GM18861 (cell line): Measurements from ENCODE around the gene TRIM24.
"Not testable (repeated sequence)": the region's sequence is repeated elsewhere in the genome, so short reads cannot be mapped to it uniquely, and the experiment has no call there.

Source experiments
- ATAC-seq: cut with Tn5 transposase; IDR thresholded peaks from one replicate; pipeline ENCODE4 v1.9.1; 2021; ENCODE audit not compliant: unreplicated experiment

TRIM24 gene

DNA sequence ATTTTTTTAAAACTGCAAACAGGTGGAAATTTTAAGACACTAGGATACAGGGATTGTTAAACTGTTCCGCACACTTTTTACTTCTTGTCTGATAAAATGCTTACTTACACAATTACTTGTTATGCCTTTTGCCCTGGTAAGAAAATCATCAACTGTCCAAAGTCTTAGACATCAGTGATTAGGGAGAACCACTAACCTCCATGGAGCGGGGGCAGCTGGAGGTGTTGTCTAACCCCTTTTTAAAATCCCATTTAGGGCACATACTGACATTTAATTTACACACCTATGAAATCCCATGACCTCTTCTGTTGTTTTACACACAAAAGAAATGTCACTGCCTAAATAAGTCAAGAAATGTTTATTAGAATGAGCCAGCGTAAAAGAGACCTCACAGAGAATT lies 65.7 kb downstream of the TRIM24 start:
- ATAC-seq, result no peak

DNA sequence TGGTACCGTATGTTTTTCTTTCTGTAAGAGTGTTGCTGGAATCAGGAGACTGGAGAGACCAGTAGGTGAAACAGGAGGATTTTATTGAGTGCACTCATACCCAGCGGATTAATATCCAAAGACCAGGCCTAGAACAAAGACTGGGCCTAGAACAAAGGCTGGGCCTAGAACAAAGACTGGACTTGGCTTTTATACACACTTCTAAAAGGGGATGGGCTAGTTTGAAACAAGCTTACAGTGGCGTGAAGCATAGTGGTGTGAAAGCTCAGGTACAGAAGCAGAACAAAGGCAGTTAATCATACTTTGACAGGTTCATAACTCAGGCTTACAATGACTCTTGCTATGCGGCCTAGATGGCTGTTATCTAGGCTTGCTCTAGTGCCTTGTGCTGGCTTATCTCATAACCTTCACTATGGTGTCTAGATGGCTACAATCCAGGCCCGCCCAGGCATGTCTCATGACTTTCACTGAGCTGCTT lies 67.7 kb downstream of the TRIM24 start:
- ATAC-seq, result no peak

- ATAC-seq, result not testable (repeated sequence)
Measured at GRCh38 chr7:138536833-138537232, 76.8 kb downstream of the TRIM24 start.

DNA sequence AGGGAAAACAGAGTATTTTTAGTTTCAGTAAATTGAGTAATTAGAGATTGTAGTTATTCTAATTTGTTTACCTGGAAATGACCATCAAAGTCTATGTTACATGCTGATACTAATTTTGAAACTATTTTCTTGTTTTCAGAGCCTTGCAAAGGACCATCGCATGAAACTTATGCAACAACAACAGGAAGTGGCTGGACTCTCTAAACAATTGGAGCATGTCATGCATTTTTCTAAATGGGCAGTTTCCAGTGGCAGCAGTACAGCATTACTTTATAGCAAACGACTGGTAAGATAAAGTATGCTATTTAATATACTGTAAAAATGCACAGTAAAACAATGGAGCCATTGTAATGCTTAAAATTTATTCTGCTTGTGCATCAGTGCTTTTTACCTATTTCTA lies 78.5 kb downstream of the TRIM24 start:
- ATAC-seq, result peak; percentile 40

- ATAC-seq, result no peak
Measured at GRCh38 chr7:138538997-138539644, 79.1 kb downstream of the TRIM24 start.

DNA sequence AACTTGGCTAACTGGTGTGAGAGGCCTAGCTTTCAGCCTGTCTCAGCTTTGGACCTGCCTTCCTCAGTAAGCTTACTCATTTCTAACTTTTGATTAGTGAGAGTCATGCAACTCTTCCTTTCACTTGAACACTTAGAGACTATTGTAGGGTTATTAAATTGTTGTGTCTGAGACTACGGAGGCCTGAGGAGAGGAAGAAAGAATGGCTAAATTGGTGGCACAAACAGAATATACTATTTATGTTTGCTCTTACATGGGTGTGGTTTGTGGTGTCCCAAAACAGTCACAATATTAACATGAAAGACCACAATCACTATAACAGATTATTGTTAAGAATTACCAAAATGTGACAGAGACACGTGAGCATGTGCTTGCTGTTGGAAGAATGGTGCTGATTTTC lies 82.1 kb downstream of the TRIM24 start:
- ATAC-seq, result peak; percentile 96

GRCh38 chr7:138543739-138544138 lies 83.7 kb downstream of the TRIM24 start:
- ATAC-seq, result no peak

GRCh38 chr7:138545123-138545522 lies 85.1 kb downstream of the TRIM24 start:
- no peak for ATAC-seq

GRCh38 chr7:138546064-138546619 lies 86.1 kb downstream of the TRIM24 start:
- ATAC-seq, result no peak

- ATAC-seq, result no peak
Measured at GRCh38 chr7:138546829-138547228, 86.8 kb downstream of the TRIM24 start.

DNA sequence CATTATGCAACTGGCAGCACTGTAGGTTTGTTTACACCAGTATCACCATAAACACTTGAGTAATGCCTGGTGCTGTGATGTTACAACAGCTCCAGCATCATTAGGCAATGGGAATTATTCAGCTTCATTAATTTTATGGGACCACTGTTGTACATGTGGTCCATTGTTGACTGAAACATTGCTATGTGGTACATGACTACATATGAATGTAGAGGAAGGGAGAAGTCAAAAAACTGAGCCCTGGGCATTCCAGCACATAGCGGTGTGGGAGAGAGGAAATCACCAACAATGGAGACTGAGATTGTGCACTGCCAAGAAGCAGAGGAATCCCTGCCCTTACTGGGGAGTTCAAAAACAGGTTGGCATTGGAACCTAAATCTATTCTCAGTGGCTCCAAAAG lies 89.0 kb downstream of the TRIM24 start:
- ATAC-seq, result no peak

- no peak for ATAC-seq
Measured at GRCh38 chr7:138550337-138550736, 90.3 kb downstream of the TRIM24 start.

- ATAC-seq, result no peak
Measured at GRCh38 chr7:138551102-138551501, 91.0 kb downstream of the TRIM24 start.

GRCh38 chr7:138553805-138554204 lies 93.7 kb downstream of the TRIM24 start:
- no peak for ATAC-seq

GRCh38 chr7:138554674-138555073 lies 94.6 kb downstream of the TRIM24 start:
- no peak for ATAC-seq

DNA sequence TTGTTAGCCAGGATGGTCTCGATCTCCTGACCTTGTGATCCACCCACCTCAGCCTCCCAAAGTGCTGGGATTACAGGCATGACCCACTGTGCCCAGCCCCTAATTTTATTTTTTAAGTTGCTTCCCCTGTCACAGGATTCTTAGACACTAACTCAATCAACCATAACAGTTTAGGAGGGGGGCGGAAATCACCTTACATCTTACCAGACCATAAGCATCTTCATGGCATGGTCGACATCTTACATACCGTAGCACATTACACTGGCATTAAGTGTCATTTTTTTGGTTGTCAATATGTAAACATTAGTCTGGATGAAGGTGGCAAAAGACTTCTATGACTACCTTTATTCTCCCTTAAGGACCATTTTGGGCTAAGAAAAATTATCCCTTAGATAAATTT lies 95.6 kb downstream of the TRIM24 start:
- ATAC-seq, result no peak

DNA sequence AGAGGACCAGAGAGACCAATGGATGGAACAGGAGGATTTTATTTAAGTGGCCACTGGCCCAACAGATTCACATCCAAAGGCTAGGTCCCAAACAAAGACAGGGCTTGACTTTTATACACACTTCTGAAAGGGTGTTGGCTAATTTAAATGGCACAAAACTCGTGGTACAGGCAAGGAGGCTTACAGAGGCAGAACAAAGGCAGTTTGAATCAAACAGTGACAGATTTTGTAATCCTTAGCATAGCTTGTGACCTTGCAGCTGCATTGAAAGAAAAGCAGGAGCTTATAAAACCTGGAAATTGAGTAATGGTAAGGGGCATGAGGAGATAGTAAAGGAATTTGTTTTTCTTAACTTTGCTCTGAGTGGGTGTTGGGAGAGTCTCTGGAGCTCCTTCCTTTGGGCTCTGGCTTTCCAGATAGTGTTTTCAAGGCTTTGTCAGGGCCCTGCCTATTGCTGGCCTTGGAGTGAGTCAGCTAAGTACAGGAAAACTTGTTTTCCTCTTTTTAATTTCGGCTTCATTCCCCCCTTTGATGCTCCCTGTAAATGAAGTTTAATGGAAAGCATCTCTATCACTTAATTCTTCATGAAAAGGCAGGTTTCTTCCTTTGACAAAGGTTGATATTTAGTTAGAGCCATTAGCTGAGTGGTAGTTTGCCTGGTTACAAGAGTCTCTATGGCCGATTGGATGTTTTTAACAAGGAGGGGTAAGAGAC lies 96.9 kb downstream of the TRIM24 start:
- no peak for ATAC-seq

DNA sequence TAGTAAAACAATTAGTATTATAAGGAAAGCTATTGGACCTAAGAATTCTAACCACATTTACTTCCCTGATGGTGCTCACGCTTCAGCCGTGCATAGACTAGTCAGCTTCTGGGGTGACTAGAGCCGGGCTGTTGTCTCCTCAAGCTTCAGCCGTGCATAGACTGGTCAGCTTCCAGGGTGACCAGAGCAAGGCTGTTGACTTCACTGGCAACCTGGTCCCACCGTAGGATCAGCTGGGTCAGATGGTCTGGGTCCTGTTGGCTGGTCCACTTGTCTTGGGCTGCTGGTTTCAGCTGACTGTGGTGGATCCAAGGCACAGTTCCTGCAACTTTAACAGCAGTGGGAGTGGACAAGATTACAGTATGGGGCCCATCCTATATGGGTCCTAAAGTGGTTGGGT lies 99.4 kb downstream of the TRIM24 start:
- ATAC-seq, result no peak

DNA sequence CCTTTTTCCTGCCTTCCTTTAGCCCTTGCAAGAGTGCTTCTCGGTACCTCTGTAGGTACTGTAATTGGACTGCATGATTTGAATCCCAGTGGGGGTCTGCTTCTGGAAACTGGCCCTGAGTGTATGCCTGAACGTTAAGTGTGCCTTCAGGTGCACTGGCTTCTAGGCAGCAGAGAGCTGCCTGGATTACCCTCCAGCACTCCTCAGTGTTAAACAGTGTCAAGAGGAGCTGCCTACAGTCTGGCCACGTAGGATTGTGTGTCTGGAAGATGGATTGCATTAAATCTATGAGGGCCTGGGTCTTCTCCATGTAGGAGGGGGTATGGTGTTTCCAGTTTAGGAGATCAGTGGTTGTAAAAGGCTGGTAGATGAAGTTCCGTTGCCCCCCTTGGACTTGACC lies 103.7 kb downstream of the TRIM24 start:
- ATAC-seq, result no peak

DNA sequence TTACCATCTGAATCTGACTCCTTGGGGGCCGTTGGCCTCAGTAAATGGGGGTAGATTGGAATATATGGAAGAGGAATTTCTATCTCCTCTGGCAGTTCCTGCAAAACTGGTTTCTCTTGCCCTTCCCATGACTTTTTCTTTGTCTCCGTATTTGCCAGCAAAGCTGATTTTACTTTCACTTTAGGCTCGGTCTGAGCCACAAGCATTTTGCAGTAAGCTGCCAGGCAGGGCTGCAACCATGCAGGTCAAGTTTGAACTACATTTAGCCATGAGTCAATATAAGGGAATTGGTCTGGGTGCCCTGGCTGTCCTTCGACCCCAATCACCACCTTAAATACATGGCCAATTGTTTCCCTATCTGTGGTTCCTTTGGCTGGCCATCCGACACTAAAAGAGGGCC lies 104.3 kb downstream of the TRIM24 start:
- no peak for ATAC-seq

DNA sequence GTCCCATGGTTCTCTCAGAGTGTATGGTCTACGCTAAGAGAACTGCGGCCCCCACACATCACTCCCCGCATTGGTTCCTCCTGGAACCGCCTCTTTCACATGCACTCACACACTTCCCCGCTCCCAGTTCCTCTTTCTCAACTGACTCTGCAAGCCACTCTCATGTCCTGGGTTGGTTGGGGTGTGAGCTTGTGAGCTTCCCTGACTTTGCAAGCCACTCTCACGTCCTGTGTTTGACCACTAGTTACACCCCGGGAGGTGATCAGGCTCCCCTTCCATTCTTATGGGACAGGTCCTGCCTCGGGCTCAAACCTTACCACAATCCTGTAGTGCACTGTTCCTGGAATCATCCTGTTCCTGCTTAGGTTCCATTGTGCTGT lies 105.0 kb downstream of the TRIM24 start:
- no peak for ATAC-seq

GRCh38 chr7:138565451-138566114 lies 105.5 kb downstream of the TRIM24 start:
- no peak for ATAC-seq
